Right ventricle myocardium superior (tissue), 1 donor: ENCODE measurements around the gene R3HCC1L. TPM values are rescaled to one million over a fixed set of nuclear protein-coding genes. Genes with fewer than 3 reads are reported as not detected.

Experiments used
- ATAC-seq: fragments of 200-7000 bp; cut with Tn5 transposase; one replicate; pipeline ENCODE4 v1.9.1; 2020; ENCODE audit warnings: mild to moderate bottlenecking; ENCODE audit not compliant: poor library complexity
- DNase-seq: peaks from one replicate; pipeline ENCODE4 v3.0.0-alpha.2; 2020
- intact Hi-C: fragments of 100-400 bp; cut with DNase I; formaldehyde crosslinking; loops from one replicate; pipeline ENCODE4 v1.11.2; 2022
- total RNA-seq: library from RNA; stranded (reverse); fragmentation: NEBNext Ultra II Directional; extraction: Animal tissue kit (Norgen Biotek cat#: 25700); gene quantifications from one replicate; pipeline ENCODE4 v1.2.1, GENCODE V29; 2021
- donor health status: DM: no; HTN: yes; CAD: no; lungs with severe emphysema.

Gene R3HCC1L
- total RNA-seq, 1 donor from 2014 or later, result 4.9 TPM

DNA sequence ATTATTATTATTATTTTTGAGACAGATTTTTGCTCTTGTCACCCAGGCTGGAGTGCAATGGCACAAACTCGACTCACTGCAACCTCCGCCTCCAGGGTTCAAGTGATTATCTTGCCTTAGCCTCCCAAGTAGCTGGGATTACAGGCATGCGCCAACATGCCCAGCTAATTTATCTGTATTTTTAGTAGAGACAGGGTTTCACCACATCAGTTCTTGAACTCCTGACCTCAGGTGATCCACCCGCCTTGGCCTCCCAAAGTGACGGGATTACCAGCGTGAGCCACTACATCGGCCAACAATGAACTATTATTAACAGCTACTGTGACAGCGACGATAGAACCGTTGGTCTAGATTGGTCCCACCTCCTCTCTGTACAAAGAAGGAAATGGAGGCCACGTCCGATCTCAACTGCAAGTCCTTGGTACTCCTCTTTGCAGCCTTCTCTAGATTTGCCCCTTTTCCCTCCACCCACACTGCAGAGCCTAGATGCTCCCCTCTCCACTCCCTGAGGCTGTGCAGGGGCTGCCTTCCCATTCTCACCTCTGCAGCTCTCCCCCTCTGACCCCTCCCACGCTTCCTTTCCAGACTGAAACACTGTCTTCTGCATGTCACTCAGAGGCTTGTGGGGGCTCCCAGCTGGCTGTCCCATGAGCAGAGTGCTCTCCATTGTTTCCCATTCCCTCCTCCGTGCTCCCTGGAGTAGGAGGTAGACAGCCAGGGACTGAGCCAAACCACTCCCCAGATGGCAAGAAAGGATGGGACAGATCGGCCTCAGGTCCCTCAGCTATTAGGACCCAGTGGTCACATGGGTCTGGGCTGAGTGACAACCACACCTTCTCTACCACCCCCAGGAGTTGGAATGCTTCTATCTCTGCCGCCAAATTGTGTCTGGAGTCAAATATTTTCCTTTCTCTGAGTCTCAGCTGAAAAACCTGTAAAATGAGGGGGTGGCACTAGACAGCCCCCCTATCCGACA, 131.2 kb downstream of the R3HCC1L start:
- DNase-seq (no peak), ATAC-seq (no peak)
- intact Hi-C loops, result loop anchor here (5.0 kb wide), 1 partner anchor 42 kb away; no protein-coding TSS in a partner anchor

DNA sequence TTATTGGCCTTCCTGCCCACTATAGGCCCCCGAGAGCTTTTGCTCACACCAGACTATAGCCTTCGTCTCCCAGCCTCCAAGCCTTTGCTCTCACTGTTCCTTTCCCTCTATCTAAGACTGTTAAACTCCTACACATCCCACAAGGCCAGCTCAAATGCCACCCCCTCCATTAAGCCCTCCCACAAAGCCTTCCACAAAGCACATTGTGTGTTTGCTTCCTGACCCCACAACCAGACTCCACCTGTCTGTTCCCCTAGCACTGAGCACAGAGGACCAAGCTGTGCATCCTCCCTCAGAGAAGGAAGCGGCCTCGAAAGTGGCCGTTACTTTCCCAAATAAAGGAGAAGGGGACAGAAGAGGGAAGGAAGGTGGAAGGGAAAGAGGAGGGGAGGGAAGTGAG, 132.2 kb downstream of the R3HCC1L start:
- no peak for ATAC-seq
- intact Hi-C loops, result loop anchor here (5.0 kb wide), 1 partner anchor 41 kb away; no protein-coding TSS in a partner anchor
- no peak for DNase-seq

- intact Hi-C loops, result loop anchor here (5.0 kb wide), 1 partner anchor 40 kb away; no protein-coding TSS in a partner anchor
- DNase-seq, result no peak
- ATAC-seq, result peak; percentile 6
Observed at GRCh38 chr10:98267069-98267893, 132.8 kb downstream of the R3HCC1L start.

- intact Hi-C loops, result loop anchor here (5.0 kb wide), 1 partner anchor 39 kb away; no protein-coding TSS in a partner anchor
- peak; percentile 28 for ATAC-seq
- DNase-seq, result peak; percentile 62
Observed at GRCh38 chr10:98267894-98268693, 133.6 kb downstream of the R3HCC1L start, which contains the start of gene LOXL4. Gene LOXL4 (minus strand): TSS chr10:98268194. CDS start chr10:98263019, 5,175 bp downstream.

DNA sequence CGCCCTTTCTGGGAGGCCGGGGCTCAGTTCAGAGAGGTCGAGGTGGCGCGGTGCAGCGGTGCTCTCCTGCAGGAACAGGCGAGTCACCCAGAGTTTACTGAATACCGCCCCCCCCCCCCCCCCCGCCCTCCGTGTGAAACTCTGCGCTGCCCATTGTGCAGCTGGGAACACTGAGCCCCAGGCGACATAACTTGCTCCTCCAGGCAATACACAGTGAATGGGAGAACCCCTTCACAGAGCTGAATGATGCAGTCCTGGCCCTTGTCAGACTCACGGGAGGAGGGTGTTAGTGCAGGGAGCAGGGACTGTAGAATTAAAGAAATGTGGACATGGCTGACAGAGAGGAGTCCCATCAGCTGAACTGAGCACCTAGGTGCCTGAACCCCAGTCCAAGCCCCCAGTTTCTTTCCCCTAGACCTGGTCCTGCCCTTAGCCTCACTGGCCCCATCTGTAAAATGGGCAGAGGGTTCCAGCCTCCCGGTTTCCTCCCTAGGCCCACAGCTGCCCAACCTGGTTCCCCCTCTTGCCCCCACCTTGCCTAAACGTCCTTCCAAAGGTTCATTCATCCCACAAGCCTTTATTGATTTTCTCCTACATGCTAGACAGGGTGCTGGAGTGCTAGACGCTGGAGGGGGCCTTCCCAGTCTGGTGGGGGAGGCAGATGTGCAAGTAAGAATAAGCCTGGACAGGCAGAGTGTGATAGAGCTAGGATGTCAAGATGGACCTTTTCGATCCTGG, 134.4 kb downstream of the R3HCC1L start:
- ATAC-seq (peak; percentile 2), DNase-seq (no peak)
- intact Hi-C loops, result loop anchor here (5.0 kb wide), 1 partner anchor 38 kb away; no protein-coding TSS in a partner anchor

- intact Hi-C loops, result loop anchor here (5.0 kb wide), 1 partner anchor 38 kb away; no protein-coding TSS in a partner anchor
- peak; percentile 89 for DNase-seq
- ATAC-seq, result peak; percentile 90
Observed at GRCh38 chr10:98269435-98269912, 135.0 kb downstream of the R3HCC1L start.

GRCh38 chr10:98270073-98270740, 135.8 kb downstream of the R3HCC1L start:
- ATAC-seq (no peak), DNase-seq (no peak)
- intact Hi-C loops, result no loop called here

DNA sequence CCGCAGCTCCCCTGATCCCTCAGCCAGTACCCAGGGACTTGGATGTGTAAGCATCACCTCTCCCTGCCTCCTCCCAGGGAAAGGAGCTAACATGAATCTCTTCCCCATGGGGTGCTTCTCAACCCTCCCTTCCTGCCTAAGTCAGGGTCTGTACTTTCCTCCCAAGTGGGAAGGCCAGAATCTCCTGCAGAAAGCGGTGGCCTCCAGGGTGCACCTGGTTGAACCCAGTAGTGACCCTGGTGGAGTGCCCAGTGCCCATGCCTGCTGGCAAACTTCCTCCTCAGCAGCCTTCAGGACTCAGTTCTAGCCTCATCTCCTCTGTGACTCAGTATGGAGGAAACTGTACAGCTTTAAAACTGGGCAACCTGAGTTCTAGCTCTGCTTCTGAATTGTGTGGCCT, 136.3 kb downstream of the R3HCC1L start:
- ATAC-seq (no peak), DNase-seq (no peak)
- intact Hi-C loops, result no loop called here

DNA sequence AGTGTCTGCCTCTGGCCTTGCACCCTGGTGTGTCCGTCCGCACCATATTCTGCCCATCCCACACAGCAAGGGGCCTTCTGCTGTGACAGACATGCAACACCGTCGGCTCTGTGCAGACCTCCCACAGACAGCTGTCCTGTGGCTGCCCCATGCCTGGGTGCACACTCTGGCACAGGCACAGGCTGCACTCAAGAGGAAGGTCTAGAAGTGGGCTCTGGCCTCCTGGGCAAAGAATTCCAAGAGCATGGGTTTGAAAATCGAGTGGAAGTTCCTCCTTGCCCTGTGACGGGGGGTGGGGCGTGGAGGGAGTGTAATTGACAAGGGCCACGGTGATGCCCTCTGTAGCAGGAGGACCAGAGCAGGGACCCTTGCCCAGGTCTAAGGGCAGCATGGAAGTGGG, 137.8 kb downstream of the R3HCC1L start:
- DNase-seq, result no peak
- intact Hi-C loops, result no loop called here
- ATAC-seq, result no peak

DNA sequence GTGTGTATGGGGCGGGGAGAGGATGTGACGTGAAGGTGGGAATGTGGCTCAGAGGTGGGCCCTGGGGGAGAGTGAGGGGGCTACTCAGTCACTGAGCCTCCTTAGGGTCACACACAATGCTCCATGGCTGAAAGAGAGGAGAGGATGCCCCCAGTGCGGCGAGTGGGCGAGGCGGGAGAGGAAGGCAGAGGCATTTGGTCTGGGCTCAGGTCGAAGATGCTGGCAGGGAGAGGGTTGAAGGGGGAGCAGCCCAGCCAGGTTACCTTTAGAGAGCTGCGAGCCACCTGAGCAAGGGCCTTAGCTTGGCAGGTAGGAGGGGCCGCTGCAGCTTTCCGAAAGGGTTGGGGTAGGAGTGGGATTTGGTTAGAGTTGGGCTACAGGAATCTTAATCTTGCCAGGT, 138.2 kb downstream of the R3HCC1L start:
- DNase-seq (no peak), ATAC-seq (no peak)
- intact Hi-C loops, result no loop called here

GRCh38 chr10:98273057-98273850, 138.8 kb downstream of the R3HCC1L start:
- no peak for ATAC-seq
- intact Hi-C loops, result no loop called here
- no peak for DNase-seq

DNA sequence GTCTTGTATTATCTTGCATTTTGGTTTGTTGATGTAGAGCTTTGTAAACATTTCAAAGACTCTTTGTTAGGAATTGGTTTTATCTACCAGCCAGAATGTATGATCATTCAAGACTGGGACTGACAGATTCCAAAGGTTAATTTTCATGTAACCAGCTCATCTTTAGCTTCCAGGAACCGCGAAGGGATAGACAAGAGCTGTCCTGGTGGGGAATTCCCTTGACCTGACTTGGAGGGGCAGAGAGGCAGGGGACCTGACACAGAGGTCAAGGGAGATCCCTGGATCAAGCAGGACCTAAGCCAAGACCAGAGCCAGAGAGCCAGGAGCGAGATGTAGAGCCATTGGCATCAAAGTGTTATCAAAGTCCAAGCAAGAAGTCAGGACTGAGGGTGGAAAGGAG, 140.1 kb downstream of the R3HCC1L start:
- intact Hi-C loops, result no loop called here
- DNase-seq, result no peak
- no peak for ATAC-seq

GRCh38 chr10:98276311-98276710, 141.9 kb downstream of the R3HCC1L start:
- DNase-seq (no peak), ATAC-seq (no peak)
- intact Hi-C loops, result no loop called here

GRCh38 chr10:98285416-98285815, 151.0 kb downstream of the R3HCC1L start:
- ATAC-seq (no peak), DNase-seq (no peak)
- intact Hi-C loops, result no loop called here

- intact Hi-C loops, result no loop called here
- no peak for DNase-seq
- ATAC-seq, result no peak
Observed at GRCh38 chr10:98286419-98286818, 152.0 kb downstream of the R3HCC1L start.

DNA sequence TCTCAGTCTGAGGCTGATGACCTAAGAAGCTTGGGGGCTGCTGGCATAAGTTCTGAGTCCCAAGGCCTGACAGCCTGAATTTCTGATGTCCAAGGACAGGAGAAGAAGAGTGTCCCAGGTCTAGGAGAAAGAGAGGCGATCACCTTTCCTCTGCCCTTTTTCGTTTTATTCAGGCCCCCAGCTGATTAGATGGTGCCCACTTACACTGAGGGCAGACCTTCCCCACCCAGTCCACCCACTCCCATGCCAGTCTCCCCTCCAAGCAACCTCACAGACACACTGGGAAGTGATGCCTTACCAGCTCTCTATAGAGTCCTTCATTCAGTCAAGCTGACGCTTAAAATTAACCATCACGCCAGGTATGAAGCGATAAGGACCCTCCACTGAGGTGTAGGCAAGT, 152.9 kb downstream of the R3HCC1L start:
- no peak for DNase-seq
- no peak for ATAC-seq
- intact Hi-C loops, result no loop called here
